Measurements from ENCODE around the gene IRF1. TPM values are rescaled to one million over a fixed set of nuclear protein-coding genes. Genes with fewer than 3 reads are reported as not detected.

Gene IRF1
- polyA plus RNA-seq, 1 experiment, result 25.5 TPM

DNA sequence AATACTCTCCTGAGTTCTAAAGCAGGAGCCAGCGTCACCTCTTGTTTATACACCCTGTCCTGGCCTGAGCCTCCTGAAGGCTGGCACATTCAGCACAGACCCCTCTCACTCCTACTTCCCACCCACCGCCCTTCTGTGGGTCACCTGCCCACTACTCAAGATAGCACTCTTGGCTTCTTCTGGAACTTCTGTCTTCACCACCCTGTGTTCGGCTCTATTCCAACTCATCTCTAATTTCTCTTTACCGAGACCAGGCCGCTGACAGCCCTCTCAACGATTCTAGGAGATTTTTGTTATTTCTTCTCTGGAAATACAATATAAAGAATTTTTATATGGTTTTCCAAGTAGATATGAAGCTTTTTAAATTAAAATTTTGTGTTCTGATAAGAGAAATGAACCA, 57.4 kb downstream of the IRF1 start:
- CTCF ChIA-PET, result interaction anchor here (1.1 to 1.4 kb wide), 2 partner anchors 13 to 58 kb away, joined by 3 to 4 read pairs; partner anchors contain the start of gene IRF1
- TF ChIP-seq, protein P1, sequence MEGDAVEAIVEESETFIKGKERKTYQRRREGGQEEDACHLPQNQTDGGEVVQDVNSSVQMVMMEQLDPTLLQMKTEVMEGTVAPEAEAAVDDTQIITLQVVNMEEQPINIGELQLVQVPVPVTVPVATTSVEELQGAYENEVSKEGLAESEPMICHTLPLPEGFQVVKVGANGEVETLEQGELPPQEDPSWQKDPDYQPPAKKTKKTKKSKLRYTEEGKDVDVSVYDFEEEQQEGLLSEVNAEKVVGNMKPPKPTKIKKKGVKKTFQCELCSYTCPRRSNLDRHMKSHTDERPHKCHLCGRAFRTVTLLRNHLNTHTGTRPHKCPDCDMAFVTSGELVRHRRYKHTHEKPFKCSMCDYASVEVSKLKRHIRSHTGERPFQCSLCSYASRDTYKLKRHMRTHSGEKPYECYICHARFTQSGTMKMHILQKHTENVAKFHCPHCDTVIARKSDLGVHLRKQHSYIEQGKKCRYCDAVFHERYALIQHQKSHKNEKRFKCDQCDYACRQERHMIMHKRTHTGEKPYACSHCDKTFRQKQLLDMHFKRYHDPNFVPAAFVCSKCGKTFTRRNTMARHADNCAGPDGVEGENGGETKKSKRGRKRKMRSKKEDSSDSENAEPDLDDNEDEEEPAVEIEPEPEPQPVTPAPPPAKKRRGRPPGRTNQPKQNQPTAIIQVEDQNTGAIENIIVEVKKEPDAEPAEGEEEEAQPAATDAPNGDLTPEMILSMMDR (IDR thresholded peaks at IDR 0.05; ENCODE audit: insufficient read depth, low read depth, low read length), result no peak

DNA sequence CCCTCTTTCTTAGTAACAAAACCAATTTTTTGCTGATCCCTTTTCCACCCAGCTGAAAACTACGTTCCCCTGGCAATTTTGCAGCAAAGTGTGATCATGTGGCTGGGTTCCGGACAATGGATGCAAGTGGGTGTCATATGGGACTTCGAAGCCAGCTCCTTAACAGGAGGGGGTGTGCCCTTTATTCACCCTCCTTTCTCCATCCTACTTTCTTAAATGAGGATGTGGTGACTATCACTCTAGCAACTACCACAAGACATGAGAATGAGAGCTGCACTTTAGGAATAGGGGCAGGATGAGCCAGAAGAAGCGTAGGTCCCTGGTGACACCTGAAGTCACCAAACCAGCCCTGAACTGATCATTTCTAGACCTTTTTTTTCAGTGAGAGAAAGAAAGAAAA, 58.9 kb downstream of the IRF1 start:
- DNase-seq (ENCODE audit: low read depth), result no peak
- ChIA-PET CTCF (interaction anchor here (0.6 to 1.4 kb wide), 3 partner anchors 43 to 95 kb away, joined by 3 read pairs; no protein-coding TSS in a partner anchor), POLR2A (no interaction called here)
- Histone ChIP-seq H3K27me3 (ENCODE audit: control insufficient read depth, insufficient read depth, low read length) (no peaks in the 10 kb centered on the region), H3K4me3 (ENCODE audit: low read depth, low read length) (no peak overlapping the region), H3K36me3 (ENCODE audit: control insufficient read depth, insufficient read depth, low read length) (peaks cover 1% of the 10 kb centered on the region; the same call in 1 of the 2 replicates)
- TF ChIP-seq, protein P1 (IDR thresholded peaks at IDR 0.05; ENCODE audit: insufficient read depth, low read depth, low read length), result no peak

More for the DNA sequence above, 57.4 kb downstream of the IRF1 start:
- no peak overlapping the region for H3K4me3 ChIP-seq (ENCODE audit: low read depth, low read length)
- POLR2A ChIA-PET, result no interaction called here
- H3K27me3 ChIP-seq (ENCODE audit: control insufficient read depth, insufficient read depth, low read length), result no peaks in the 10 kb centered on the region
- no peak for DNase-seq (ENCODE audit: low read depth)
- H3K36me3 ChIP-seq (ENCODE audit: control insufficient read depth, insufficient read depth, low read length), result peaks cover 1% of the 10 kb centered on the region; the same call in 1 of the 2 replicates

Small RNA genes within 50 kb of the gene (small RNA-seq; reads per million reads assigned to genes)
- gene RF00019 (ENCODE audit: insufficient read length, low read depth, low replicate concordance), result not detected

Other genes with a start within 250 kb of the IRF1 start
- 17.1 and 31.0 TPM in 2 replicates for gene PDLIM4, start 233.1 kb downstream of the IRF1 start, polyA plus RNA-seq (2011; rRNA removed)
- 18.0 and 19.3 TPM in 2 replicates for gene SLC22A4, start 196.4 kb downstream of the IRF1 start, polyA plus RNA-seq (2011; rRNA removed)
- 9.3 and 13.8 TPM in 2 replicates for gene SLC22A5, start 121.1 kb downstream of the IRF1 start, polyA plus RNA-seq (2011; rRNA removed)
- not detected in 2 replicates for gene IL5, start 52.7 kb upstream of the IRF1 start, polyA plus RNA-seq (2011; rRNA removed)
- 9.7 and 17.8 TPM in 2 replicates for gene RAD50, start 66.2 kb upstream of the IRF1 start, polyA plus RNA-seq (2011; rRNA removed)
- gene IL13, start 167.4 kb upstream of the IRF1 start, polyA plus RNA-seq (2011; rRNA removed), result not detected in 2 replicates
- not detected in 2 replicates for gene IL4, start 183.2 kb upstream of the IRF1 start, polyA plus RNA-seq (2011; rRNA removed)
- gene KIF3A, start 246.8 kb upstream of the IRF1 start, polyA plus RNA-seq (2011; rRNA removed), result 2.9 and 6.1 TPM in 2 replicates

All from BJ (cell line).